HG02938 (cell line): ENCODE results near the gene KATNB1.
"Not testable (repeated sequence)": the region's sequence is repeated elsewhere in the genome, so short reads cannot be mapped to it uniquely, and the experiment has no call there.

ENCODE experiments used
- ATAC-seq: cut with Tn5 transposase; IDR thresholded peaks from one replicate; pipeline ENCODE4 v1.9.1; 2021; ENCODE audit warnings: mild to moderate bottlenecking, moderate library complexity; ENCODE audit not compliant: unreplicated experiment

KATNB1 gene

DNA sequence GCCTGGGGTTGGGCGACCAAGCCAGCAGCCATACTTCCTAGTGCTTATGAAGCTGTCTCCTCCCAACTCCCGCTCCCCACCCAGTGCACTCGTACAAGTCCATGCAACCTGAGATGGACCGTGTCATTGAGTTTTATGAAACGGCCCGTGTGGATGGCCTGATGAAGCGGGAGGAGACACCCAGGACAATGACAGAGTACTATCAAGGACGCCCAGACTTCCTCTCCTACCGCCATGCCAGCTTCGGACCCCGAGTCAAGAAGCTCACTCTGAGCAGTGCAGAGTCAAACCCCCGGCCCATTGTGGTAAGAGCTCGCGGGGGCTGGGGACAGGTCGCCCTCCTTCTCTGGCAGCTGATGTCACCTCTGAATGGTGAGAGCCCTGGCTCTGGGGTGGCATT, 11.0 kb upstream of the KATNB1 start:
- no peak for ATAC-seq

DNA sequence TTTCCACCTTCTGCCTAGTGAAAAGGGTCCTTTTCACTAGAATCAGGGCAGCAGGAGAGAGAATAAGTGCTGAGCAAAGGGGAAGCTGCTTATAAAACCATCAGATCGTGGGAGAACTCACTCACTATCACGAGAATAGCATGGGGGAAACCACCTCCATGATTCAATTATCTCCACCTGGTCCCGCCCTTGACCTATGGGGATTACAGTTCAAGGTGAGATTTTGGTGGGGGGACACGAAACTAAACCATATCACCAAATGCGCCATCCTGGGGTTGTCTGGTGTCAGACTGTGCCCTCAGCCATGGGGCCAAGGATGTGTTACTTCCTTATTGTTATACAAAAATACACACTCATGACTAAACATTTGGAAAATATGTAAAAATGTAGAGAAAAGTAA, 10.4 kb upstream of the KATNB1 start:
- ATAC-seq: no peak

DNA sequence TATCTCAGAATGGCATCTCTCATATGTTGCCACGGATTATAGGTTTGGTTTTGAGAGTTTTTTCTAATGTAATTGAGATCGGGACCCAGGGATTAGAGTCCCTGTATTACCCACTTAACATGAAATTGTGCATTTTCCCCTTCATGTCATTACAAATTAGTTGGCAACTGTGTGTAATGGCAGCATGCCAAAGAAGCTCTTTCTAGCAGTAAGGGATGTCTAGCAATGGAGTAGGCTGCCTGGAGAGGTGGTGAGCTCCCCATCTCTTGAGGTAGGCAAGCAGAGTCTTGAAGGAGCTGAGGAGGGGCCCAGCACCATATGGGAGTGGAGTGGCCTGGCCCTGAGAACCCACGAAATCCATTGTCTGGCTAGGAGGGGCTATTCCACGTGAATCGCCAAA, 10.0 kb upstream of the KATNB1 start:
- ATAC-seq: no peak

DNA sequence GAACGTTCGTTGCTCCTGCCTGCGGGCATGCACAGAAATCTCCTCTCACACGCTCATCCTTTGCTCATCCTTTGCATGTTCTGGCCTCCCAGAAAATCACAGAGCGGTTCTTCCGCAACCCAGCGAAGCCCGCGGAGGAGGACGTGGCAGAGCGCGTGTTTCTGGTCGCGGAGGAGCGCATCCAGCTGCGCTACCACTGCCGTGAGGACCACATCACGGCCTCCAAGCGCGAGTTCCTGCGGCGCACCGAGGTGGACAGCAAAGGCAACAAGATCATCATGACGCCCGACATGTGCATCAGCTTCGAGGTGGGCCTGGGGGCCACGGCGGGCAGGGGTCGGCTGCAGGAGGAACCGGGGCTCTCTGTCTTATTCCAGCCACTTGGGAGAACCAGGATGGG, 9.6 kb upstream of the KATNB1 start:
- ATAC-seq: no peak

DNA sequence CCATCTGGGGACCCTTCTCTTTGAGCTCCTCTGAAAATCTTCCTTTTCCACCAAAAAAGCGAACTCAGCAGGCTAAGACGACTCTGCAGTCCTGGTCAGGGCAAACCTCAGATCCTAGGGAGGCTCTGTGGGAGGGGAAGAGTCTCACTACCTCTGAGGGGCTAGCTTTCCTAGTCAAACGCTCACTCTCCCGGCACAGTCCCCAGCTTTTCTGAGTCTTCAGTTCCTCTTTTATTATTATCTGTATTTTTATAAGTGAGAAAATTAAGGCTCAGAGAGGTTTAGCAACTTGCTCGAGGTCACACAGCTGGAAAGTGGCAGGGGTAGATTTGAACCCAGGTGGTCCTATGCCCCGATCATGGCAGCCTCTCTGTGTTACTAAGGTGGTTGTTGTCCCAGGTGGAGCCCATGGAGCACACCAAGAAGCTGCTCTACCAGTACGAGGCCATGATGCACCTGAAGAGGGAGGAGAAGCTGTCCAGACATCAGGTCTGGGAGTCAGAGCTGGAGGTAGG, 9.1 kb upstream of the KATNB1 start:
- no peak for ATAC-seq

DNA sequence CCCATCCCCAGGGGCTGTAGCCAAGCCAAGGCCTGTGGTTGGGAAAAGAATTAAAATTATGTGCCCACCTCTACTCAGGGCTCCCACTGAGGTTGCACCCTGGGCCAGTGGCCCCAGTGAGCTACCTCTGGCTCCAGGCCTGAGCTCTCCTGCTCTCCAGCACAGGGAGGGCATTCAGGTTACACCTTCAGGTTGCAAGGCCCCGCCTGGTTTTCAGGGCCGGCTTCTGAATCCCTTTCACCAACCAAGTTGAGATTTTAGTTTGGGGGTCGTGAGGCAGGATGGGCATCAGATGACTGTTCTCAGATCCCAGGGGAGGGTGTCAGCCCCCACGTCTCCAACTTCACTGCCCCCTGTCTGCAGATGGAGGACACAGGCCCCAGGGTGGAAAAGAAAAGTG, 8.0 kb upstream of the KATNB1 start:
- ATAC-seq: no peak

DNA sequence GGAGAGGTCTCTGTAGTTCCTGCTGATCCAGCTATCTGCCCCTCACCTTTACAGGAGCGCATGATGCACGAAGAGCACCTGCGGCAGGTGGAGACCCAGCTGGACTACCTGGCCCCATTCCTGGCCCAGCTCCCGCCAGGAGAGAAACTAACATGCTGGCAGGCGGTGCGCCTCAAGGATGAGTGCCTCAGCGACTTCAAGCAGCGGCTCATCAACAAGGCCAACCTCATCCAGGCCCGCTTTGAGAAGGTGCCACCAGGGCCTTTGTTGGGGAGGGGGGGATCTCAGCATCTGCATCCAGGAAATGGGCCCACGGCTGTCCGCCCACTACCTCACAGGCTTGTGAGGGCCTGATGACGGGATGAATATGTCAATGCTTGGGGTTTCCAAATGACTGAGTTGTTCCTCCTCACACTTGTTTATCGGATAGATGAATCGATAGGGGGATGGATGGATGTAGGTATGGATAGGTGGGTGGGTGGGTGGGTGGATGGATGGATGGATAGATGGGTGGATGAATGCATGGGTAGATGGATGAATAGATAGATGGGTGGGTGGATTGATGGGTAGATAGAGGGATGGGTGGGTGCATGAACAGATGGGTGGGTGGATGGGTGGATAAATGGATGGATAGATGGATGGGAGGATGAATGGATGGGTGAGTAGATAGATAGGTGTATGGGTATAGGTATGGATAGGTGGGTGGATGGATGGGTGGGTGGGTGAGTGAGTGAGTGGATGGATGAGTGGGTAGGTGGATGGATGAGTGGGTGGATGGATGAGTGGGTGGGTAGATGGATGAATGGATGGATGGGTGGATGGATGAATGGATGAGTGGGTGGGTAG, 7.0 kb upstream of the KATNB1 start:
- no peak for ATAC-seq

DNA sequence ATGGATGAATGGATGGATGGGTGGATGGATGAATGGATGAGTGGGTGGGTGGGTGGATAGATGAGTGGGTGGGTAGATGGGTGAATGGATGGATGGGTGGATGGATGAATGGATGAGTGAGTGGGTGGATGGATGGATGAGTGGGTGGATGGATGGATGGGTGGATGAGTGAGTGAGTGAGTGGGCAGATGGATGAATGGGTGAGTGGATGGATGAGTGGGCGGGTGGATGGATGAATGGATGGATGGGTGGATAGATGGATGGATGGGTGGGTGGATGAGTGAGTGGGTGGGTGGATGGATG, 6.4 kb upstream of the KATNB1 start:
- ATAC-seq: no peak

DNA sequence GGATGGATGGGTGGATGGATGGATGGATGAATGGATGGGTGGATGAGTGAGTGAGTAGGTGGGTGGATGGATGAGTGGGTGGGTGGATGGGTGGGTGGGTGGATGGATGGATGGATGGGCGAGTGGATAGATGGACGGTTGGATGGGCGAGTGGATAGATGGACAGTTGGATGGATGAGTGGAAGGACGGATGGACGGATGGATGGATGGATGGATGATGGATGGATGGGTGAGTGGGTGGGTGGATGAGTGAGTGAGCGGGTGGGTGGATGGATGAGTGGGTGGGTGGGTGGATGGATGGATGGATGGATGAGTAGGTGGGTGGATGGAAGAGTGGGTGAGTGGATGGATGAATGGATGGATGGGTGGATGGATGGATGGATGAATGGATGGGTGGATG, 5.7 kb upstream of the KATNB1 start:
- not testable (repeated sequence) for ATAC-seq

DNA sequence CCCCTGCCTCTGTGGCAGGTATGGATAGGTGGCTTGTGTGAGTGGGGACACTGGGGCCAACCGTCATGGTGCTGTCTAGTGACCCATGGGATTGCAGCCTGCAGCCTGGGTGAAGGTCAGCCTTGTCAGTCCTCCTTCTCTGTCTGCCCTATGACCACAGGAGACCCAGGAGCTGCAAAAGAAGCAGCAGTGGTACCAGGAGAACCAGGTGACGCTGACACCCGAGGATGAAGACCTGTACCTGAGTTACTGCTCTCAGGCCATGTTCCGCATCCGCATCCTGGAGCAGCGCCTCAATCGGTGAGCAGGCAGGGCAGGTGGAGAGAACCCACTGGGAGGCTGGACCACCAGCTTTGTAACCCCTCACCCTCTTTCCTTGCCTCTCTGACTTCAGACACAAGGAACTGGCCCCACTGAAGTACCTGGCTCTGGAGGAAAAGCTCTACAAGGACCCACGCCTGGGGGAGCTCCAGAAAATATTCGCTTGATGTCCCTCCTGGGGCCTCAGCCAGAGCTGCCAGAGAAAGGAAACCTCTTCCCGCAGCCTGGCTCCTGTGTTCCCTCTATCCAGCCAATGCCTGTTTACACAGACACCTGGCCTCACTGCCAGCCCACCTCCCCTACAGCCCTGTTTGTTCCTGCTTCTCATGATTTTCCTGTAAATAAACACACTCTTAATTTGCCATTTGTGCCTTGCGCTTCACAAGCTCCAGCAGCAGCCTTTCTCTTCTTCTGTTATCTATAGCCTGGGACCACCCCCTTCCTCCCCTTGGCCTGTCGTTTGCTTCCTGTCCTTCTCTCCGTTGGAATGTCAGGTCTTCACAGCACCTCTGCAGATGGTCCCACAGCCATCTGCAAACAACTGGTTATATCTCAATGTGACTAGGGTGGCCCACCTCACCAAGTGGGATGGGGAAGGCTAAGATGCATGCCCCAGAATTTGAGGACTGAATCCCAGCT, 4.5 kb upstream of the KATNB1 start:
- no peak for ATAC-seq

DNA sequence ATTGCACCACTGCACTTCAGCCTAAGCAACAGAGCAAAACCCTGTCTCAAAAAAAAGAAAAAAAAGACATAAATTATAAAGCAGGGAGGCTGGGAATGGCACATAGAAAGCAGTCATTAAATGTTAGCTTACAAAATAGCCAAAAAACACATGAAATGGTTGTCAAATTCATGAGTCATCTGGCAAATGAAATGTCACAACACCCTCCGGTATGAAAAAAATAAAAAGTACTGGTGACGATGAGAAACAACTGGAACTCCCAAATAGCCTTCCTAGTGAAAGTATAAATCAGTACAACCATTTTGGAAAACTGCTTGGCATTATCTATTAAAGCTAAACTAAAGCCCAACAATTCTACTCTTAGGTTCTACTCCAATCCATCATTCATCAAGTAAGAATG, 3.5 kb upstream of the KATNB1 start:
- ATAC-seq: no peak

DNA sequence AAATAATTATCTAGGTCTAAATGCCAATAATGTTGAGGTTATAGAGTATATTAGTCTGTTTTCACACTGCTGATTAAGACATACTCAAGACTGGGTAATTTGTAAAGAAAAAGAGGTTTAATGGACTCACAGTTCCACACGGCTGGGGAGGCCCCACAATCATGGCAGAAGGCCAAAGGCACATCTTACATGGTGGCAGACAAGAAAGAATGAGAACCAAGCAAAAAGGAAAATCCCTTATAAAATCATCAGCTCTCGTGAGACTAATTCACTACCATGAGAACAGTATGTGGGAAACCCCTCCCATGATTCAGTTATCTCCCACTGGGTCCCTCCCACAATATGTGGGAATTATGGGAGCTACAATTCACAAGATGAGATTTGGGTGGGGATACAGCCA, 2.9 kb upstream of the KATNB1 start:
- no peak for ATAC-seq

DNA sequence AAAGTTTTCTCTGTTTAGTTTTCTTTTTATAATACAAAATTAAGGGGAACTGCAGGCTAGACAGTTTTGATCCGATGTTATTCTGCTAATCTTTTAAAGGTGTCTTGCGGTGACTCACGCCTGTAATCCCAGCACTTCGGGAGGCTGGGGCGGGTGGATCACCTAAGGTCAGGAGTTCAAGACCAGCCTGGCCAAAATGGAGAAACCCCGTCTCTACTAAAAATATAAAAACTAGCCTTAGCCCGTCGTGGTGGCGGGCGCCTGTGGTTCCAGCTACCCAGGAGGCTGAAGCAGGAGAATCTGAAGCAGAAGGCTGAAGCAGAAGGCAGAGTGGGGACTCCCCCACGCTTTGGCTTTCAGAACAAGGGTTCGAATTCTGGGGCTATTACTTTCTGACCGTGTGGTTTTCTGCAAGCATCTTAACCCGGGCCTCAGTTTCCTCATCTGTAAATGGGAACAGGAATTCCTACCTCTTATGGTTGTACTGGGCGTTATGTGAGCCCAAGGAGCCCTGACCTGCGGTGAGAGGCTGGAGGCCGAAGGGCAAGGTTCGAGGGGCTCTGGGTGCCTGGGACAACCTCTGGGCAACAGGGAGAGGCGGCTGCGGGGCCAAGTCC, 1.2 kb upstream of the KATNB1 start:
- no peak for ATAC-seq

DNA sequence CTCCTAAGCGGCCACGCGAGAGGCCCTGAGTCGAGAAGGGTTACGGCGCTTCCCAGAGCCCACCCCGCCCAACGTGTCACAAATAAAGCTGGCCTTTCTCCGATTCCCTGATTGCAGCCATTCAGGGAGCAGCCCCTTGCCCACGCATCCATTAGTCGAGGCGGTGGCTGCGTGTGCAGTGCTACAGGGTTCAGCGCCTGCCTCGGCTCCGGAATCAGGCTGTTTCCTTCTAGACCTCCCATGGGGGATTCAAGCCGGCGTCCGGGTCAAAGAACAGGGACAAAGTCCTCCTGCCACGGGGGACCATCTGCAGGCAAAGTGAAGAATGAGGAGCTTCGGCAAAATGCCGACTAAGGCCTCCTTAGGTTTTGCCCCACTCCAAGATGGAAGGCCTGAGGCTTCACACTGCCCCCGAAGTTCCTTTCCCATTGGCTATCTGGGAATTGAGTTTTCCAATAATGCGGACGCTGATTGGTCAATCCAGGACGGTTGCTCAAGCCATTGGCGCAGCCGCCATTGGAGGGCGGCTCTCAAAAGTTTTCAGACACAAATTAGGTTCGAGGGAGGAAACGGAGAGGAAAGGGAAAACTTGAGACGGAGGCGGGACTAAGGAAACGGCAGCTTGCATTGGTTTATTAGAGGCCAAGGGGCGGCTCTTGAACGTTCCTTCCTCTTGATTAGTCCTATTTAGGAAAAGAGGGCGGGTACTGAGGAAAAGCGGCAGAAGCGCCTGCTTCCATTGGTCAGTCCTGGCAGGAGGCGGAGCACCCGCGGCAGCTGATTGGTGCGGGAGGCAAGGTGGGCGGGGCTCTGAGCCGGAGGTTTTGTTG, 430 bp upstream of the KATNB1 start:
- peak; percentile 87 for ATAC-seq

DNA sequence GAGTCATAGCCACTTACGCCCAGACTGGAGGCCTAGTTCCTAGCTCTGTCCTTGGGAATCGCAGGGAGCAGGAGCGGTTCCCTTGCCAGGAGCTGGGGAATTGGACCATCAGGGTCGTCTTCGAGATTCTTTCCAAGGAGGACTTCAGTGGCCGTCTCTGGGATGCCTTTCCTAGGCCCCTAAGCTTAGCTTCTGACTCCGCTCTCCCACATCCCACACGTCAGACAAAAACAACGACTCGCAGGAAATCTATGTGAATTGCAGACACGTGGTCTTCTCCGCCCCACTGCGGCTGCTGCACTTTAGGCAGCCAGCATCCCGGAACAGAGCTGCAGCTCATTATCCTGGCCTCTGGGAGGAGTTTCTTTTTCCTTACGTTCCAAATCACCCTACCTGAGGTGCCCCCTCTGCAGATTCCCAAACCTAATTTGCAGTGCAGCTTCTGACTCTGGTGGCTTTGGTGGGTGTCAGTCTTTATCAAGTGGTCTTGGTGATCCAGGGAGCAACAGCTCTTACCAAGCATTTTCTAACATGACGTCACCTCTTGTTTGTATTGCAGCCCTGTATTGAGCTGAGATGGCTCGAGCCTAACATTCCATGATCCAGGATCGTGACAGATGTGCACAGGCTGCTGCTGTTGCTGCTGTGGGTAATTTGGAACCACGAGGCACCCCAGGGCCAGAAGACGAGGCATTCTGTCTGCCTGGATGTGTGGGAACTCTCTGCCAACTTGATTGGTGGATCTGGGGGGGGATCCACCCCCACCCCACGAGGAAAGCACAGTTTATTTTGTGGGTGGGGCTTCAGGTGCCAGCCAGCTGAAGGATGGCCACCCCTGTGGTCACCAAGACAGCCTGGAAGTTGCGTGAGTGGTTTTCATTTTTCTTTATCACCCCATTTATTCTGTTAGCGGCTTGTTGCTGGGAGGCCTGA, 1.1 kb downstream of the KATNB1 start:
- ATAC-seq: no peak

DNA sequence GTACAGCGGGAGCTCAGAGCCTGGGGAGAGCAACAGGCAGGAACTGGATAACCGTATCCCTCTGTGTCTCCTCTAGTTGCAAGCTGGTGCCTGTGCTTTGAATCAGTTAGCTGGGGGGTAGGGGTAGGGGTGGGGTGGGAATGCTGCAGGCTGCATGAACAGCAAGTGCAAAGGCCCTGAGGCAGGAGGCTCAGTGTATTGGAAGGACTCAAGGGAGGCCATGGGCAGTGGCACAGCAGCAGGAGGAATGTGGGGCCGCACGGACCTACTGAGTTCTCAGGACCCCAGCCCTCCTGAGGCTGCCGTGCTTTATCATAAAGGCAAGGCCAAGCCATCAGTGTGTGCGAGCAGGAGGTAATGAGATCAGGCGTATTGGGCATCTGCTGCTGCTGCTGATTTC, 3.3 kb downstream of the KATNB1 start:
- no peak for ATAC-seq

DNA sequence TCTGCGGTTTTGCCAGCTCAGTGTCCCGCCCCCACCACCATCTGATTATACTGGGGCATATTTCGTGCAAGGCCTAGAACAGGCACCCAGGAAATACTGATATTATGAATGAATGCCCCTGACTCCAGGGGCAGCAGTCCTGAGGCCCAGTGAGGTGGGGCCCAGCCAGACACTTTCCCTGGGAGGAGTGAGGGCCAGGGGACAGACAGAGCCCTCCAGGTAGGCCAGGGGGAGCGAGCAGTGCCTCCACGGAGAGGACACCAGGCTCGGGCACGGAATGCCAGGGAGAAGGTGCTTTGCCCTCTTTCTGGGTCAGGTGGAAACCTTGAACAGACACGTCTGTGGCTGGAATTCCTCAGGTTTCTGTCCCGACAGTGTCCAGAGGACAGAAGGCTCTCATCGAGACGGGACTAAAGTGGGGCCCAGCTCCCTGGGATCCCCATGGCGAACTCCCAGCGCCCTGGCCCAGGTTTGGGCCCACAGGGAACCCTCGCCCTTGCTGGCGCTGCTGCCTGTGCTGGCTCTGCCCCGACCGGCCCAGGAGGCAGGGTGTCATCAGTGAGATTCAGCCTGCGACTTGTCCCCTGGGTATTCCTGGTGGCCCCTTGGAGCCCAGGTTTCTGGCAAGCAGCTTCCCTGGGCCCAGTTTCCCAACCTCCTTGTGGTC, 4.3 kb downstream of the KATNB1 start:
- ATAC-seq: no peak

DNA sequence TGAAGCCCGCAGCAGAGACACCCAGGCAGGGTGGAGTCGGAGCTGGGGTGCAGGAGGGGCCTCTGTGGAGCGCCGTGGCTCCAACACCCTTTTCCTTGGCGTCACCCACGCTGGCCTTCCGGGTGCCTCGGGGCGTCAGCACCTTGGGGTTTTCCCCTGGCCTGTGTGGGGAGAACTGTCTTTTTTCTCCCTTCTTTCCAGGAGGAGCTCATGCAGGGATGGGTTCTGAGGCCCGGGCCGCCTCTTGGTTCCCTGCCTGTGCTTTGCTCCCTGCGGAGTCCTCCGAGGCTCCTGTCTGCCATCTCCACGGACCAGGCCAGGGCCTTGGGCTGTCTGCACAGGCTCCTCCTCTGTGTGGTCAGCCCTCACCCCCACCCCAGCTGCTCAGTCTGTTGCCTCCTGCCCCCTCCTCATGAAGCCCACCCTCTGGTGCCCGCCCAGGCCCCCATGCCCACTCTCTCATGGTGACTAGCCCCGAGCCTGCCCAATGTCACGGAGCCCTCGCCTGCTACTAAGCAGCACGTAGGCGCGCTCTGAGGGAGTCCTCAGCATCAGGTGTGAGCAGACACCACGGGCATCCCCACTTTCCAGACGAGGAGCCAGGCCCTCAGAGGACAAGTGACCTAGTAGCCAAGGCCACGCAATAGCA, 5.0 kb downstream of the KATNB1 start:
- ATAC-seq: no peak
